H1 (cell line): ENCODE measurements around the gene AMT. TPM values are rescaled to one million over a fixed set of nuclear protein-coding genes. Genes with fewer than 3 reads are reported as not detected.

Experiments
- CTCF ChIA-PET: fragments of 300-600 bp; sonication (Branson Sonifier 250); formaldehyde crosslinking; loops from one replicate; lab custom pipeline; 2021; ENCODE audit not compliant: partially characterized antibody; lab: Charles Lee
- POLR2A ChIA-PET: fragments of 300-600 bp; sonication (Branson Sonifier 250); formaldehyde crosslinking; loops from one replicate; lab custom pipeline; 2021; ENCODE audit warnings: inconsistent platforms; ENCODE audit not compliant: partially characterized antibody; lab: Charles Lee
- DNase-seq, 2 experiments: peaks; one replicate each; pipeline versions ENCODE4 v3.0.0 to v3.0.0-alpha.2; 2010 to 2022; ENCODE audit warnings: low spot score in 2 of 2, low read depth in 1 of 2, mixed read lengths in 1 of 2
- FAIRE-seq: peaks from 2 replicates; lab custom pipeline; 2011; peaks lifted over from hg19 to GRCh38; lab: Jason Lieb, UNC
- H2AFZ ChIP-seq: 2 replicates; pipeline ENCODE4 v1.8.1; 2012; ENCODE audit warnings: low read length, inconsistent platforms
- H2AK5ac ChIP-seq: 2 replicates; pipeline ENCODE4 v1.6.1; 2013; ENCODE audit warnings: low read depth, low read length
- H2BK120ac ChIP-seq: replicated peaks from 2 replicates; pipeline ENCODE3; 2013; ENCODE audit warnings: low read depth, low read length, inconsistent platforms
- H2BK12ac ChIP-seq: 2 replicates; pipeline ENCODE4 v1.6.1; 2013; ENCODE audit warnings: low read depth, low read length
- H2BK15ac ChIP-seq: 2 replicates; pipeline ENCODE4 v1.6.1; 2013; ENCODE audit warnings: low read length
- H2BK20ac ChIP-seq: 2 replicates; pipeline ENCODE4 v1.6.1; 2013; ENCODE audit warnings: low read length
- H2BK5ac ChIP-seq: 2 replicates; pipeline ENCODE4 v1.6.1; 2013; ENCODE audit warnings: low read depth, low read length
- H3K14ac ChIP-seq: 2 replicates; pipeline ENCODE4 v1.6.1; 2013; ENCODE audit warnings: inconsistent platforms; ENCODE audit not compliant: insufficient read length
- H3K18ac ChIP-seq: 2 replicates; pipeline ENCODE4 v1.6.1; 2013; ENCODE audit warnings: low read length; ENCODE audit errors: extremely low read depth
- H3K23ac ChIP-seq: 2 replicates; pipeline ENCODE4 v1.6.1; 2013; ENCODE audit warnings: inconsistent platforms; ENCODE audit not compliant: insufficient read length
- H3K23me2 ChIP-seq: 2 replicates; pipeline ENCODE4 v1.6.1; 2013; ENCODE audit warnings: low read depth, low read length
- H3K27ac ChIP-seq: 2 replicates; pipeline ENCODE4 v1.6.1; 2011; ENCODE audit warnings: low read depth, low read length, inconsistent platforms
- H3K27me3 ChIP-seq, 4 experiments: replicated peaks in 1 of 4; 1 replicate in 1 of 4; 2 replicates in 3 of 4; pipeline versions ENCODE4 v1.6.1 to v1.8.1; 2011 to 2013; ENCODE audit warnings: low read length in 3 of 4, mild to moderate bottlenecking in 3 of 4, inconsistent platforms in 2 of 4, mixed read lengths in 2 of 4, moderate library complexity in 1 of 4; ENCODE audit not compliant: control insufficient read depth in 3 of 4, insufficient read depth in 3 of 4; ENCODE audit errors: extremely low read depth in 1 of 4
- H3K36me3 ChIP-seq, 4 experiments: 2 replicates each; pipeline versions ENCODE4 v1.6.1 to v1.8.1; 2011 to 2013; ENCODE audit warnings: mild to moderate bottlenecking in 4 of 4, low read length in 3 of 4, moderate library complexity in 2 of 4, control low read depth in 1 of 4, inconsistent platforms in 1 of 4; ENCODE audit not compliant: insufficient read depth in 4 of 4, control insufficient read depth in 2 of 4
- H3K4ac ChIP-seq: replicated peaks from 2 replicates; pipeline ENCODE3; 2013; ENCODE audit warnings: low read length, low read depth, mixed read lengths, inconsistent platforms; ENCODE audit not compliant: insufficient read length
- H3K4me1 ChIP-seq, 4 experiments: replicated peaks in 1 of 4; 1 replicate in 1 of 4; 2 replicates in 3 of 4; pipeline versions ENCODE4 v1.6.1 to v1.8.1; 2011 to 2013; ENCODE audit warnings: low read length in 3 of 4, inconsistent platforms in 2 of 4, mixed read lengths in 1 of 4; ENCODE audit not compliant: insufficient read depth in 4 of 4, control insufficient read depth in 3 of 4
- H3K4me2 ChIP-seq, 2 experiments: 2 replicates each; pipeline versions ENCODE4 v1.6.1 to v1.8.1; 2011 to 2013; ENCODE audit warnings: low read depth in 2 of 2, low read length in 2 of 2, control low read depth in 1 of 2, inconsistent platforms in 1 of 2, mild to moderate bottlenecking in 1 of 2; ENCODE audit not compliant: insufficient read depth in 1 of 2
- H3K4me3 ChIP-seq, 4 experiments: fragments of 200-600, 300-600 bp in 1 of 4; sonication (generic), shearing (Covaris generic), sonication (Bioruptor Twin) in 1 of 4; 2 replicates each; pipeline versions ENCODE4 v1.5.1 to v1.8.1; 2011 to 2016; ENCODE audit warnings: low read length in 4 of 4, low read depth in 3 of 4, control low read depth in 2 of 4, inconsistent platforms in 2 of 4, mild to moderate bottlenecking in 2 of 4, mixed read lengths in 1 of 4, moderate library complexity in 1 of 4; ENCODE audit not compliant: insufficient read depth in 2 of 4; ENCODE audit errors: extremely low read depth in 1 of 4
- H3K56ac ChIP-seq: replicated peaks from 2 replicates; pipeline ENCODE3; 2013; ENCODE audit warnings: low read depth, mild to moderate bottlenecking, mixed read lengths, low read length, inconsistent platforms; ENCODE audit not compliant: insufficient read length
- H3K79me1 ChIP-seq: 2 replicates; pipeline ENCODE4 v1.6.1; 2013; ENCODE audit warnings: low read depth, low read length, control low read depth
- H3K79me2 ChIP-seq, 2 experiments: 2 replicates each; pipeline versions ENCODE4 v1.6.1 to v1.8.1; 2012 to 2013; ENCODE audit warnings: low read length in 2 of 2, mild to moderate bottlenecking in 2 of 2, inconsistent platforms in 1 of 2; ENCODE audit not compliant: insufficient read depth in 2 of 2, control insufficient read depth in 1 of 2
- H3K9ac ChIP-seq, 4 experiments: replicated peaks in 1 of 4; 1 replicate in 1 of 4; 2 replicates in 3 of 4; pipeline versions ENCODE4 v1.6.1 to v1.8.1; 2011 to 2013; ENCODE audit warnings: low read depth in 3 of 4, low read length in 3 of 4, control low read depth in 2 of 4, mild to moderate bottlenecking in 2 of 4, moderate library complexity in 2 of 4, inconsistent platforms in 1 of 4; ENCODE audit errors: extremely low read depth in 1 of 4
- H3K9me3 ChIP-seq, 2 experiments: 2 replicates each; pipeline versions ENCODE4 v1.6.1 to v1.8.1; 2012 to 2013; ENCODE audit warnings: mild to moderate bottlenecking in 2 of 2, moderate library complexity in 2 of 2, control low read depth in 1 of 2, inconsistent platforms in 1 of 2, low read depth in 1 of 2, low read length in 1 of 2, mixed read lengths in 1 of 2; ENCODE audit not compliant: insufficient read depth in 2 of 2
- H4K20me1 ChIP-seq, 2 experiments: replicated peaks in 1 of 2; 2 replicates each; pipeline versions ENCODE3 to v1.8.1; 2011 to 2013; ENCODE audit warnings: inconsistent platforms in 2 of 2, low read length in 2 of 2, mild to moderate bottlenecking in 1 of 2; ENCODE audit not compliant: insufficient read depth in 2 of 2, control insufficient read depth in 1 of 2
- H4K5ac ChIP-seq: 2 replicates; pipeline ENCODE4 v1.6.1; 2013; ENCODE audit warnings: low read length, low read depth, mixed read lengths, inconsistent platforms; ENCODE audit not compliant: insufficient read length
- H4K8ac ChIP-seq: 2 replicates; pipeline ENCODE4 v1.8.0; 2013; ENCODE audit warnings: mild to moderate bottlenecking, moderate library complexity, low read length, inconsistent platforms; ENCODE audit not compliant: insufficient read depth; ENCODE audit errors: extremely low read depth
- H4K91ac ChIP-seq: replicated peaks from 2 replicates; pipeline ENCODE3; 2013; ENCODE audit warnings: low read length, mixed read lengths, inconsistent platforms; ENCODE audit not compliant: insufficient read length
- CBX8 ChIP-seq: fragments of 300-800, 300-1000 bp; sonication (generic); IDR thresholded peaks from 2 replicates; pipeline ENCODE4 v1.7.1; 2016; ENCODE audit warnings: low read depth, low read length, borderline replicate concordance
- CREB1 ChIP-seq: IDR thresholded peaks from 2 replicates; pipeline ENCODE4 v1.6.1; 2012; ENCODE audit warnings: inconsistent platforms
- EZH2 ChIP-seq: fragments of 200-600 bp; sonication (generic); IDR thresholded peaks from 2 replicates; pipeline ENCODE4 v1.7.1; 2012; ENCODE audit warnings: low read depth, mild to moderate bottlenecking, moderate library complexity, low read length, inconsistent platforms; ENCODE audit not compliant: severe bottlenecking
- FOSL1 ChIP-seq: IDR thresholded peaks from 2 replicates; pipeline ENCODE4 v1.6.1; 2011; ENCODE audit warnings: mild to moderate bottlenecking, low read depth, low read length, moderate library complexity; ENCODE audit not compliant: insufficient read depth
- KDM4A ChIP-seq: IDR thresholded peaks from one replicate; pipeline ENCODE4 v1.7.1; 2012; ENCODE audit warnings: low read depth, mild to moderate bottlenecking, moderate library complexity, low read length, inconsistent platforms; ENCODE audit not compliant: severe bottlenecking
- RBBP5 ChIP-seq: IDR thresholded peaks from 2 replicates; pipeline ENCODE4 v1.7.1; 2012; ENCODE audit warnings: low read depth, mild to moderate bottlenecking, inconsistent platforms, low read length, moderate library complexity, borderline replicate concordance
- SIRT6 ChIP-seq: IDR thresholded peaks from one replicate; pipeline ENCODE4 v1.7.1; 2012; ENCODE audit warnings: low read length, inconsistent platforms
- SP1 ChIP-seq: IDR thresholded peaks from 2 replicates; pipeline ENCODE4 v1.6.1; 2011; ENCODE audit warnings: low read depth, low read length
- SP2 ChIP-seq: IDR thresholded peaks from 2 replicates; pipeline ENCODE4 v1.6.1; 2012; ENCODE audit warnings: mild to moderate bottlenecking, low read length, inconsistent platforms
- WGBS, 2 experiments: shearing (Covaris generic) in 1 of 2; methylation state at CpG; one replicate each; pipeline versions ENCODE4 v1.1.6 to v1.1.7; 2013 to 2015; ENCODE audit warnings: low lambda C conversion rate in 2 of 2, mixed read lengths in 2 of 2, inconsistent platforms in 1 of 2, low coverage in 1 of 2, missing lambda C conversion rate in 1 of 2; ENCODE audit not compliant: insufficient replicate concordance in 2 of 2, insufficient coverage in 1 of 2, insufficient read length in 1 of 2; ENCODE audit errors: extremely low coverage in 1 of 2, missing lambda C conversion rate in 1 of 2; 5-methylcytosine and 5-hydroxymethylcytosine counted together
- polyA plus RNA-seq, 7 experiments: library from polyadenylated mRNA; depleted of rRNA in 3 of 7; stranded (reverse) in 5 of 7; unstranded in 2 of 7; fragments of >200 nt in 5 of 7; fragments of 200-250 nt in 2 of 7; gene quantifications; 1 replicate in 5 of 7; 2 replicates in 1 of 7; 4 replicates in 1 of 7; pipeline versions ENCODE4 v1.2.1 to v1.2.3, GENCODE V29; 2011 to 2013; ENCODE audit warnings: missing spikeins in 2 of 7, mixed read lengths in 2 of 7
- total RNA-seq: library from RNA; stranded (reverse); fragmentation: NEBNext Ultra II Directional; extraction: Animal tissue kit (Norgen Biotek cat#: 25700); gene quantifications from 2 replicates; pipeline ENCODE4 v1.2.1, GENCODE V29; 2021
- TF ChIP-seq, protein P1 (sequence below): IDR thresholded peaks from 2 replicates; pipeline ENCODE4 v1.6.1; 2011; ENCODE audit warnings: low read depth, mild to moderate bottlenecking, low read length; ENCODE audit not compliant: insufficient read depth
- TF ChIP-seq, protein P2 (sequence below): IDR thresholded peaks from 2 replicates; pipeline ENCODE4 v1.6.1; 2012; ENCODE audit warnings: inconsistent platforms

The AMT gene
- total and polyA plus RNA-seq, 2 of the 8 experiments (the other 6 are each of a cell fraction or from before 2014, with no cell fraction given) = 46.5 to 92.4 TPM

DNA sequence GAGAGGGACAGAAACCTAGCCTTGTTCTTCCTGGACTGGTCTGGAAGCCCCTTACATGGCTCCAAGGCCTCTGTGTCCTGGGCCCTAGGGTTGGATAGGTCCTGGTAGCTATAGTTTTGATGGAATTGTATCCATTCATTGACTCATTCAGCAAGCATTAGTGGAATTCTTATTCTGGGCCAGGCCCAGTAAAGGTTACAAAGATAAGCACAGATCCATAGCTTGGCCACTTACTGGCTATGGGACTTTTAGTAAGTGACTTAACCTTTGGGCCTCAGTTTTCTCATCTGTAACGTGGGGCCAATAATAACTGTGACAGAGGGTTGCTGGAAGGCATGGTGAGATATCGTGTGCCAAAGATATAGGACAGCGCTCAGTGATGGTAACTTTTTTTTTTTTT is 34.2 kb upstream of the AMT start:
- H2BK5ac ChIP-seq = no peak overlapping the region
- 93% methylated on average over 3 of the region's 3 CpGs; no CpG with 5 or more reads in 1 of the 2 experiments for WGBS, 2 experiments
- TF ChIP-seq, protein P1, sequence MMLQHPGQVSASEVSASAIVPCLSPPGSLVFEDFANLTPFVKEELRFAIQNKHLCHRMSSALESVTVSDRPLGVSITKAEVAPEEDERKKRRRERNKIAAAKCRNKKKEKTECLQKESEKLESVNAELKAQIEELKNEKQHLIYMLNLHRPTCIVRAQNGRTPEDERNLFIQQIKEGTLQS = no peak
- TF ChIP-seq EZH2 = no peak
- TF ChIP-seq SP2 = no peak
- no peak for TF ChIP-seq SIRT6
- no peak for TF ChIP-seq FOSL1
- no peak for TF ChIP-seq SP1
- TF ChIP-seq KDM4A = no peak
- TF ChIP-seq CREB1 = no peak
- TF ChIP-seq, protein P2, sequence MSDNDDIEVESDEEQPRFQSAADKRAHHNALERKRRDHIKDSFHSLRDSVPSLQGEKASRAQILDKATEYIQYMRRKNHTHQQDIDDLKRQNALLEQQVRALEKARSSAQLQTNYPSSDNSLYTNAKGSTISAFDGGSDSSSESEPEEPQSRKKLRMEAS = no peak
- TF ChIP-seq CBX8 = no peak
- no peak for TF ChIP-seq RBBP5

More for the DNA sequence above, 34.2 kb upstream of the AMT start:
- Histone ChIP-seq H3K23ac (no peak overlapping the region), H2BK12ac (peak overlapping the region; percentile 6; the same call in 1 of the 2 replicates), H3K27me3 (no peaks in the 10 kb centered on the region), H4K8ac (no peak overlapping the region), H3K79me1 (no peaks in the 10 kb centered on the region), H3K27ac (no peak overlapping the region), H3K14ac (no peak overlapping the region), H4K5ac (no peak overlapping the region), H3K36me3 (no peaks in the 10 kb centered on the region), H3K4me2 (no peak overlapping the region), H2BK15ac (no peak overlapping the region), H2BK120ac (peak overlapping the region; percentile 3), H3K9ac (no peak overlapping the region), H2BK20ac (peak overlapping the region; percentile 5; the same call in 1 of the 2 replicates), H4K20me1 (no peaks in the 10 kb centered on the region), H3K79me2 (no peaks in the 10 kb centered on the region), H3K23me2 (no peaks in the 10 kb centered on the region), H3K4me3 (no peak overlapping the region), H3K56ac (no peak overlapping the region), H4K91ac (no peak overlapping the region), H2AK5ac (no peak overlapping the region), H2AFZ (no peak overlapping the region), H3K4me1 (peaks cover 19 to 29% (median 25%) of the 10 kb centered on the region in 4 experiments), H3K4ac (no peak overlapping the region), H3K18ac (no peak overlapping the region), H3K9me3 (no peaks in the 10 kb centered on the region)
- ChIA-PET POLR2A (interaction anchor here (0.9 to 11.8 kb wide), 2 partner anchors 15 to 38 kb away, joined by 3 to 205 read pairs; partner anchors contain the start of gene DAG1), CTCF (interaction anchor here (0.6 to 3.0 kb wide), 6 partner anchors 16 to 127 kb away, joined by 3 to 25 read pairs (median 4); no protein-coding TSS in a partner anchor)
- DNase-seq = no peak
- FAIRE-seq = no peak
